ENCODE data around the gene LDLRAD4.
"Not testable (repeated sequence)": the region's sequence is repeated elsewhere in the genome, so short reads cannot be mapped to it uniquely, and the experiment has no call there.

LDLRAD4 gene

DNA sequence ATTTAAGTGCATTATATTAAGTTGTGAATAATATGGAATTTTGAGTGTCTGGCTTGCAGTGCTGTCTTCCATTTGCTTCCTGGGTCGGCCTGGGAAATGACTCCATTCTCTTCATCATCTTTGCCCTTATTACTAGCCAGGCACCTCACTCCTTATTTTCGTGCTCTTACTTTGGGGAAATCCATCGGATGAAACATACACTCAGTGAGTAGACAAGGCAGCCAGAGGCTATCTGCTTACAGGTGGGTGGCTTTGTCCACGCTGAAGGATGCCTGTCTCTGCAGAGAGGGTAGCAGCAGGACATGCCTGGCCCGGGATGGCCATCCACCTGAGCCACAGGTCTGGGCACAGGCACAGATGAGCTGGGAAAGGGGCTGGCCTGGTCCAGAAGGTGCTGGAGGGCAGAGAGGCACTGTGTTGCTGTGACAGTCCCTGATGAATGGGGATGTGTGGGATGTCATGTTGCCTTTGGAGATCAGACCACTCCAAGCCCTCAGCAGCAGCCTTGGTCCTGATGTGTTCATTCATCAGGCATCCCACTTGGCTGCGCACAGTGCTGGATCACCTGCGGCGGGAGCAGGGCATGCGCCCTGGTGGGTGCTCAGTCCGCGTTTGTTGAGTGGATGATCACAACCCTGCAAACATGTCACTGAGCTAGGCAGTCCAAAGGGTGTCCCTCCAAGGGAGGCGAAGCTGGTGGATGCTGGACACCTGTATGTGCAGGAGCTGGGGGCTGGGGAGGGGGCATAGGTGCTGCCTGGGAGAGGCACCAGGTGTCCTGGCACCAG, 236.0 kb downstream of the LDLRAD4 start:
- no peak for DNase-seq

GRCh38 chr18:13455471-13455870, 236.9 kb downstream of the LDLRAD4 start:
- DNase-seq: no peak

- no peak for DNase-seq
Observed at GRCh38 chr18:13455960-13456481, 237.5 kb downstream of the LDLRAD4 start.

DNA sequence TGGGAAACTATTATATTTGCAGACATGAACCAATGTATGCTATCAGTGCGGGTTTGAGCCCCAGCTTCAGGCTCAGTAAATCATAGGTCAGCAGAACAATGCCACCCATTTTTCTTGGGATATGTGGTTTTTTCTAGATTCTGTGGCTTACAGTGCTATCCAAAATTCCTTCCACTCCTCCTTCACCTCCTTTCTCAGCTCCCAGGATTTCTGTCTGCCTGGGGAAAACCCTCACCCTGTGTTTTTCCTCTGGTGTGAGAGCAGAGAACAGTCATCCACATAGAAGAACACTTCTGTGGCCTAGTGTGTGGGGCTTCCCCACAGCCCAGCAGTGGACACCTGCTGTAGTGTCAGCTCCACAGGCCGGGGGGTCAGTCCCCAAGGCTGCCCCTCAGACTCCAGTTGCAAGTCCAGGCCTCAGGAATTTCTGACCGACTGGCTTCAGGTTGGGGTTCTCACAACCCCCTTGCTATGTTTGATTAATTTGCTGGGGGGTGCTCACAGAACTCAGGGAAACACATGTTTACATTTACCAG, 238.2 kb downstream of the LDLRAD4 start:
- no peak for DNase-seq

GRCh38 chr18:13457327-13457726, 238.8 kb downstream of the LDLRAD4 start:
- no peak for DNase-seq

DNA sequence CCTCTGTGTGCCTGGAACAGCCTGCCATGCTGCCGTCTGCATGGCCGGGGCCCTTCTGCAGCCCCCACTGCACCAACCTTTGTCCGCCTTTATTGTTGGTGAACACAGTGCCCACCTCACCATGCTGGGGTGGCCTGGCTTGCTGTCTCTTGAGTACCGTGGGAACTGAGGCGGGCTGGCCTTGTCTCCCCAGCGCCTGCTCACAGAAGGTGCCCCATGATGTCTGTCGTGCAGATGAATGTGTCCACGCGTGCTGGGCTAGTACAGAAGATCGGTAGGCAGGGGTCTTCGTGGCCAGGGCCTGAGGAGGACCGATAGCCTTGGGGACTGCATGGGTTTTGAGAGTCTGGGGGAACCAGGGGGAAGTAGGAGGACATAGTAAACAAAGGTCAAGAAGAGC, 242.4 kb downstream of the LDLRAD4 start:
- no peak for DNase-seq

DNA sequence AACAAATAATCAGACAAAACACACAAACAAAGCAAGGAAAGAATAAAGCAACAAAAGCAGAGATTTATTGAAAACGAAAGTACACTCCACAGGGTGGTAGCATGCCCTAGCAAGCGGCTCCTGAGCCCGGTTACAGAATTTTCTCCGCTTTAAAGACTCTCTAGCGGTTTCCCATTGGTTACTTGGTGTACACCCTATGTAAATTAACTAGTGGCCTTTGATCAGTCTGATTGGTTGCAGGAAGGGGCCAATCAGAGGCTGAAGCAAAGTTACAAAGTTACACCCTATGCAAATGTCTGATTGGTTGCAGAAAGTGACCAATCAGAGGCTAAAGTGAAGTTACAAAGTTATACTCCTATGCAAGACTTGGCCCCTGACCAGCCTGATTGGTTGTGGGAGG, 242.9 kb downstream of the LDLRAD4 start:
- DNase-seq: no peak

DNA sequence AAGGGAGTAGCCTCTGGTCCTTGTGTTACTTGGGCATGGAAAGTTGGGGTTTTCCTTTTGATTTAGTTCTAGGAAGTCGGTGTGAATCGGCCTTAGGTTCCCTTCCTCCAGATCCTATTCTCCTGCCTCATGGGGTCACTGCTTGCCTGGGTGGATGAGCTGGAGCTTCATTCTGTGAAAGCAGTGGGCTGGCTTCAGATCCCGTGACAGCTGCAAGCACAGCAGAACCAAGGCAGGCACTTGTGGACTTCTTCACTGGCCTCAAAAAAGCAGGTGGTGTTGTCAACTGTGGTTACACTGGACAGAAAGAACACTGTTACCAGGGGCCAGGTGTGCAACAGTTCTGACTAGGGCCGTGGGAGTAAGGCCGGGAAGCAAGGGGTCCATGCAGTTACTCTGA, 243.4 kb downstream of the LDLRAD4 start:
- DNase-seq: no peak

GRCh38 chr18:13462686-13463085, 244.1 kb downstream of the LDLRAD4 start:
- DNase-seq: no peak

GRCh38 chr18:13463526-13464210, 245.1 kb downstream of the LDLRAD4 start:
- no peak for DNase-seq

GRCh38 chr18:13464432-13465123, 246.0 kb downstream of the LDLRAD4 start:
- no peak for DNase-seq

- no peak for DNase-seq
Observed at GRCh38 chr18:13465124-13465446, 246.5 kb downstream of the LDLRAD4 start.

DNA sequence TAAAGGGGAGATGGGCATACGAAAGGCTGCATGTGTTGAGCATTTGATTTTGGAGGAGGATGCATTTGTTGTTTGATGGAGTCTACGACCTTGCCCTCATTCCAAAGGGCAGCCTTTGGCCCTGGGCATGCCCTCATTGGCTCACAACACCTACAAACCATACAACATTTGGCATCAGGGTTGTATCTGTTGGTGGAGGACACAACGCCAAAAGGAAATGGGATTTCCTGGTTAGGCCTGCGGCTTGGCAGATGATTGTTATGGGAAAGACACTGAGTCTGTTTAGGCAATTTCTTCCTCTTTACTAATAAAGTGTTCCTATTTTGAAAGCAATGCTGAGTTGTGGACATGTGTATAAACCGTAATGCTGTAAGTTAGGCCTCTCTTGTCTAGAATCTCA, 246.9 kb downstream of the LDLRAD4 start:
- DNase-seq: no peak

DNA sequence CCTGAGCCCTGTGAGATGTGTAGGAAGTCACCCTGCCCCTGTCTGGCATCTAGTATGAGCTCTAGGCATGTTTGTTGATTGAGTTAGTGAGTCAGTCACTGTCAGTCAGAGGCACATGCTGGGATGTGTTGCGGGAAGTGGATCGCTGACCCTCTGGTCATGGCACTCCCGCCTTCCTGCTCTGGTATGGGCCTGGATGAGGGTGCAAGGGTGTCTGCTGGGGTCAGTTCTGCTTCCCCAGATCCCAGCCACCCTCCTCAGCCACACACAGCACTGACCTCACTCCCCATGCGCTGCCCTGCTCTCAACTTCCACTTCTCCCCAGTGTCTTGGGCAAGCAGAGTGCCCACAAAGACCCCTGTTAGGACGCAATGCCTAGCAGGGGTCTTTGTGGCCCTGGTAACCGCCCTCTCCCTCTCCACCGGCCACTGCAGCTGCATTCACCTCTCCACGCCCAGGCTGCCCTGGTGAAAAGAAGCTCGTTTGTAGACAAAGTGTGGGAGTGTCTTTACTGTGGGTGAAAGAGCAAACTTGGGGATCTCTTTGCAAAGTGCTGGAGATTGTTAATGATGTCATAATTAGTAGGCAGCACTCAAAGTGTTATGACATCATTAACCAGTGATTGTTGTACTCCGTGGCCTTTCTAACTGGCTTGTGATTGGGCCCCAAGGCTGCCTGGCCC, 252.1 kb downstream of the LDLRAD4 start:
- no peak for DNase-seq

DNA sequence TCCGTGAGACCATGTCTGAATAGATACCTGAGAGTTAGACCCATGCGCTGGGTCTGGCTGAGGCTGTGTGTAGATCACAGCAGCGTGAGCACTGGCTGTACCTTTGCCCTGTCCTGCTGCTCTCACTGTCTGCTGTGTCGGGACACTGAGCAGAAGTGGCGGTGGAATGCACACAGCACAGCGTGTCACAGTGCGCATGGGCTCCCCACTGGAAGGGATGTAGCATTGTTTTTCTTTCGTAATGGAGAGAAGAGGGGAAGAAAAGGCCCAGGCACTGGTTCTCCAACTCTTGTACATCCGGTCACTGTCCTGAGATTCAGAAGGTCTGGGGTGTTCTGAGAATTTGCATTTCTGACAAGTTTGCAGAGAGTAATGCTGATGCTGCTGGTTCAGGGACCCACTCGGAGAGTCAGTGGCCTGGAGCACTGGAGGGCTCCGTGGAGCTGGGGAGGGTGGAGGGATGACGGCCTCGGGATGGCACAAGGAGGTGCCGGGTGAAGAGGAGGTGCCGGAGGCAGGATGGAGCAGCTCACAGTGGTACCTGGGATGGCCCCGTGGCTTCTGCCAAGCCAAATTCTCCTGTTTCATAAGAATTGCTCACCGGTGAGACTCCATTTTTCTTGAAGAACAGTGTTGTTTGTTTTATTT, 252.8 kb downstream of the LDLRAD4 start:
- no peak for DNase-seq

- DNase-seq: no peak
Observed at GRCh38 chr18:13471971-13472628, 253.5 kb downstream of the LDLRAD4 start.

- DNase-seq: no peak
Observed at GRCh38 chr18:13473751-13474150, 255.2 kb downstream of the LDLRAD4 start.

DNA sequence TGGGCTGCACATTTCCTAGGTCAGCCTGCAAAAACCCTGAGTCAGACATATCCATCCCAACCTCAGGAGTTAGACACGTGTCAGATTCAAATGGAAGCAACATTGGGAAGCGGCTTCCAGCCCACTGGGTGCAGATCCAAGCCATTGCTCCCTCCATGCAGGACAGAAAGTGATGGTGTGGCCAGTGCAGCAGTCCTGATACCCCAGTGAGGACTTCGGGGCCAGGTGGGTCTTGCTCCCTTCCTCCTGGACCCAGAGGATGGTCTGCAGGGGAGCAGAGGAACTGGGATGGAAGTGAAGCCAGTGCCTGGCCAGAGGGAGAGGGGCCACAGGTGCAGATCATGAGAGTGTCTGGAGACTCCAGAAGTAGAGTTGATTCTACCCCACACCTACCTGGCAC, 255.8 kb downstream of the LDLRAD4 start:
- DNase-seq: no peak

- DNase-seq: no peak
Observed at GRCh38 chr18:13474907-13475545, 256.5 kb downstream of the LDLRAD4 start.

GRCh38 chr18:13476312-13476711, 257.8 kb downstream of the LDLRAD4 start:
- DNase-seq: not testable (repeated sequence)

DNA sequence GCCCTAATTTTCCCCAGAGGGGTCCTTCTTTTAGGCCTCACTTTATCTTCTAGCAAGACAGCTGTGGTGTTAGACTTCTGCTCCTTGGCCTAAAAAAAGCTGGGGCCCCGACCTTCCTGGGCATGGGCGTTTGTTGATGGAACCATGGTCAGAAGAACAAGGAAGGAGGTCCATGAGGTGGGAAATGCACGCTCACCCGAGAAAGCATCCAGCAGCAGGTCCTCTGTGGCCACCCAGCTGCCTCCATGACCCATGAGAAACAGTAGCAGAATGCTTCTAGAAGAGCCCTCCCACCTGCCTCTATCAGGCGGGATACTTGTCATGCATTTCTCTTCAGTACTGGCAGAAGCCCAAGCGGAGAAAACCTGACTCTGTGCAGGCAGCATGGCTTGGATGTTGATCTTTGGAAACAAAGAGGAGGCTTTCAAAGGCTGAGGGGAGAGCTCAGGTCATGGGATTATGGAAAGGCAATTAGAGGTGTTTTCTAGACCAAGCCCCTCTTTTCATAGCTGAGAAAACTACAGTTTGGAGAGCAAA, 258.7 kb downstream of the LDLRAD4 start:
- no peak for DNase-seq
